Muscle of back (tissue), 11 donors: ENCODE results near the gene PGC. TPM values are rescaled to one million over a fixed set of nuclear protein-coding genes. Genes with fewer than 3 reads are reported as not detected.
A peak's percentile ranks its signal among the peaks of the same experiment; 100 is the strongest.

Experiments
- DNase-seq, 3 donors: peaks; one replicate each; pipeline versions ENCODE4 v3.0.0 to v3.0.0-alpha.2; 2013
- polyA plus RNA-seq, 10 donors: library from polyadenylated mRNA; unstranded; fragments of 120-200 nt; gene quantifications; one replicate each; pipeline ENCODE4 v1.2.1, GENCODE V29; 2013; ENCODE audit not compliant: insufficient read length in 10 of 10

Gene PGC
- polyA plus RNA-seq, 10 donors, result not detected

DNA sequence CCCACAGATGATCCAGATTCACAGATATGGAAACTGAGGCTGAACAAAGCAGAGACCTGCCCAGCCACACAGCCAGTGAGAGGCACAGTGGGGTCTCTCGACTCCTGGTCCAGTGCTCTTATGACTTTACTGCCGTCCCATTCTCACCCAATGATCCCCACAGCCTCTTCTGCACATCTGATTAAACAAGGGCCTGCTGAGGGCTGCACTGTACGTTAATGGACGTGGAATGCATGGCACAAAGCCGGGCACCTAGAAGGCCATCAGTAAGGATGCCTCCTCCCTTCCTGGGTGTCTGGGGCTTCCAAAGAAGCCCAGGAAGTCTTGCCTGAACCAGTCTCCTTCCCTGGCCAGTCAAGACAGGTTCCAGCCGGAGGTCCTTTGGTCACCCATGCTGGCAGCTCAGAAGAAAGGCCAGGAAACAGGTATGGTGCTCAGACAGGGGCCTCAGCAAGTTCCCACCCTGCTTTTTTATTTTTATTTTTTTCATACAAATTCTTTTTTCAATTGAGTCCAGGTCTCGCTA lies 15.6 kb downstream of the PGC start:
- no peak for DNase-seq

DNA sequence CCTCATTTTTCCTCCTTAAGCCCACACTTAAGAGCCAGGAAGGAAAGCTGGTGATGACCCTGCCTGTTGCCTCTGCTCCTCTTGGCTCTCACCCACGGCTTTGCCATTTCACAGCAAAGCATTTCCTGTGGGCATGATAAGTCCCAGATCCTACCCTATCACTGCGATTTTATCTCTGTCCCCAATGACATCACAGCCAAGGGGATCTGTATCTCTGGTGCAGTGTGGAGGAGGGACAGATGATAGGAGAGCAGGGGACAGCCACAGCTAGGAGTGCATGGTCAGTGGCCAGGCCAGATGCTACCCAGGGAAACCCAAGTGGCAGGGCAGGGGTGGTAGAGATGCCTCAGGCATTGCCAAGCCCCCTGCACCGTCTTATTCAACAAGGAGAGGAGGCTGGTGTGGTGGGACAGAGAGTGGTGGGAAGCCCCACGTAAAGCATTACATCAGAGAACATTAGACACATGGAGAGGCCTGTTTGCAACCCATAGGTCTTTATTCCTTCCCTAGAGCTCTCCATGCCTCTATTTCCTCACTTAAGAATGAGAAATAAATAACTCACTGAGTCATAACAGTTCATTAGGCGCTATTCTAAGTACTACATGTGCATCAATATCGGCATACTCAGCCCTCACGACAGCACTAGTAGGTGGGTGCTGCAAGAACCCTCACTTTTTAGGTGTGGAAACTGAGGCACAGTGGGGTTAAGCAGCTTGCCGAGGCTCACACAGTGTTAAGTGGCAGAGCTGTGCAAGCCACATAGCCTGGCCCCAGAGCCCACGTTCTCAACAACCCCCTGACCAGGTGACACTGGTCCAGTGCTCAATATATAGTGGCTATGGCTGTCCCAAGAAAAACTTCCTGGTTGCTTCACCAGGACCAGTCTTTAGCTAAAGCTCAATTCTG lies 16.4 kb downstream of the PGC start:
- no peak for DNase-seq

DNA sequence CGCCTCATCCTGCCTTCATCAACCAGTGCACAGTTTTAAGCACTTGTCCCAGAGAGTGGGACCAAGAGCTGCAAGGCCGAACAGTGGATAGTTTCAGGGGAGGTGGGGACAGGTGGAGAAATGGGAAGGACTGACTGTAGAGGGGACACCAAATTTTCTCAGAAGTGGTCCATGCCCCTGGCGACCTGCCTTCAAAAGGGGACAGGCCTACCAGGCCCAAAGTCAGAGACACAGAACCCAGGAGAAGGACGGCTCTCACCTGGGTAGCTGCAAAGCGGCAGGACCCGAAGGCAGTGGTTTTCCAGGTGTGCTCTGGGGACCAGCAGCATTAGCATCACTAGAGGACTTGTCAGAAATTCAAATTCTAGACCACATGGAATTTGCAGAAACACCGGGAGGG lies 17.6 kb downstream of the PGC start:
- no peak for DNase-seq

DNA sequence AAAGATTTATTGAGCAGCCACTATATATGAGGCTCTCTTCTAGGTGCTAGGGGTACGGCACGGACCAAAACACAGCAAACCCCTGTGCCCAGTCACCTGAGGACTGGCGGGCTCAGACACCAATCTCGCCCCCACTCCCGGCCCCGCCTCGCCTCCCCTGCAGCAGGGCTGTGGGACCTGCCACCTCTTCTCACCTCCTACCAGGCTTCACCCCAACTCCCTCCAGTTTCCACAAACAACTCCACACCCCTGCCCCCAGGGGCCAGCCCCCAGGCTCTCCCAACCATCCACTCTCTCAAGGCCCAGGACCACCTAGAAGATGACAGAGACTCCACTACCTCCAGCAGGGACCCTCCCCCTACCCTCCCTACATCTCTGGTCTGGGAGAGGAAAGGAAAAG lies 18.2 kb downstream of the PGC start:
- no peak for DNase-seq

DNA sequence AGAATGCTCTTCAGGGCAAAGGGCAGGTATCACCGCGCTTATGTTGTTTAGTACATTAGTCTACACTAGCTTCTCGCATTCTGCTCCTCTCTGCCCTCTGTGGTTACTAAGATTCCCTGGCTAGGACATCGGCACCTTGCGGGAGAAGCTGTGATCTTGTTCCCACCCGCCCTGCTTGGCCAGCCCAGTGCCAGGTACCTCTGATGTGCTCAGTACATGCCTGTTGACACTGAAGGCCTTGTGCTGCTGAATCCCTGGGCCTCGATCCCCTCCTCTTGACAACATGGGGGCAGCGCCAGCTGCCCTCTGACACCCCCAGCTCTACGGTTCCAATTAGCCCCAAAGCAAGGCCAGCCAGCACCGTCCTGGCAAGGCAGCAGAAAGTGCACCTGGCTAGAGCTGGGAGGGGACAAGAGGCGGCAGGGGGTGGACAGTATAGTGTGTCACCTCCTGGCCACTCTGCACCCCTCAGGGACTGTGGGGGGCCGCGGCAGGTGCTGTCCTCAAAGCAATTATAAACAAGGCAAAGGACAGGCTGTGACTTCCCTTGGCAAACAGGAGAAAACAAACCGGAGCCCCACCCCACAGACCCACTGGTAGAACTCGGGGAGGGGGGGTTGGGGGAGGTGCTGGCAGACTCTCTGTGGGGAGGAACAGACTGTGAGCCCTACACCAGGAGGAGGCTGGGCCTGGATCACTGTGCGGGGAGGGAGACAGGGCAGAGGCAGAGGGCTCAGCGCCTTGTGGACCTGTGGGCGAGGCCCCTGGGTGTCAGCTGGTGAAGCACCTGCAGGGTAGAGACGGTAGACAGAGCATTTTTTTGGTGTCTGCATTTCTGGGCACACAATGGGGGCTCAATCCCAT lies 18.9 kb downstream of the PGC start:
- DNase-seq, result no peak

DNA sequence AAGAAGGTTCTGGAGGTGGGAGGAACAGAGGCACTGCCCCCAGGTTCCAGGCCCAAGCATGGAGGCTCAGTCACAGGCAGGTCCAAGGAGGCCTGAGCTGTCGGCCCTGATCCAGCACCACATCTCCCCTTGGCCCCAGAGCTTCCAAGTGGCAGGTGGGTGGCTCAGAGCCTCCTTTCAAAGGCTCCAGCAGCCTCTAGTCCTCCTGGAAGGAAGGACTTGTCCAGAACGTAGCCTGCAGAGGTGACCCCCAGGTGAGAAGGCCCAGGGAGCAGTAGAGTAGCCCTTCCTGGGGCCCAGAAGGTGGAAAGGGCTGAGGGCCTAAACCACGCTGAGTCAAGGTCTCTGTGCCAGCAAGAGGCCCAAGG lies 19.5 kb downstream of the PGC start:
- no peak for DNase-seq

DNA sequence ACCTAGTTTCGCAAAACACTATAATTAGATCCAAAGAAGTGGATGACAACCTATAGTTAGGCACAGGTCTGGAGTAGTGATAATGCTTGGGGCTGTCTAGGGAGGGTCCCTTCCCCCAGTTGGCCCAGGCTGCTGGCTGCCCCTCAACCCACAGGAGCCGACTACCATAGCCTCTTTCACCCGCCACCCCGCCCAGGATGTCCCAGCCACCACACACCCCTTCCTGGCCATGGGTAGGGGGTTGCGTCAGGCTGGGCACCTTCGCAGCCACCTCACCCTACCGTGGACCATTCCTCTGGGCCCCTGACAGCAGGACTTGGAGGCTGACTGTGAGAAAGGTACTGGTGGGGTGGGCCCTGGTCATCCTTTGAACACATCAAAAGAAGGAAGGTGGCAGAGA lies 20.3 kb downstream of the PGC start:
- no peak for DNase-seq

DNA sequence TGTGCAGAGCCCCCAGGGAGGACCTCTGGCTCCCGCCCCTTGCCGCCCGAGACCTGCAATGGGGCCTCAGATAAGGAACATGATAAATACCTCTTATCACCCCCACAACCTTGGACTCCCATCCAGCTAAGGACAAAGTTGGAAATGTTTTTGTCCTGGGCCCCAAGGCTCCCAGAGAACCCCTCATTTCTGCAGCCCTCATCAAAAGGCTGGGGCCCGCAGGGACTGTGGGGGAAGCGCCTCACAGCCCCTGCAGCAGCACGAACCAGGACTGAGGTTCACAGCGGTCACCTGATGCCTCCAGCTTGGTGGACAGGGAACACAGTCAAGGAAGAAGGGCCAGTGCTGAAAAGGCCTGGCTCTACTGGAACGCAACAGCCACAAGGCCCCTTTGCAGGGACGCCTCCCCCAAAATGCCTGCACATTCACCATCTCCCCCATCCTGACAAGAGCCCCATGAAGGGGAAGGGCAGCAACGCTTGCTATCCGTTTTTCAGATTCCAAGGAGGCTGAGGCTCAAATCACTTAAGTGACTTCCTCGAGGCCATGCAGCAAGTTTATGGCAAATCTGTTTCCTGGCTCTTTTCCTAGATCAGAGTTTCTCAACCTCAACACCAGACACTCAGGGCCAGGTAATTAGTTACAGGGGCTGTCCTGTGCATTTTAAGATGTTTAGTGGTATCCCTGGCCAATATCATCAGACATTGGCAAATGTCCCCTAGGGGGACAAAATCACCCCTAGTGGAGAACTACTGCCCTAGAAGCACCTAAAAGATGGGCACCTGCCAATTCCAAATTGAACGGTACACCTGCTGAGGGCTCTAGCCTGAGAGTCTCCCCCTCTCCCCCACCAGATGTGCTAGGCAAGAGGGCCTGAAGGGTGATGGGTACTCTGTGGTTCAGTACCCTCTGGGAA lies 22.4 kb downstream of the PGC start:
- no peak for DNase-seq

DNA sequence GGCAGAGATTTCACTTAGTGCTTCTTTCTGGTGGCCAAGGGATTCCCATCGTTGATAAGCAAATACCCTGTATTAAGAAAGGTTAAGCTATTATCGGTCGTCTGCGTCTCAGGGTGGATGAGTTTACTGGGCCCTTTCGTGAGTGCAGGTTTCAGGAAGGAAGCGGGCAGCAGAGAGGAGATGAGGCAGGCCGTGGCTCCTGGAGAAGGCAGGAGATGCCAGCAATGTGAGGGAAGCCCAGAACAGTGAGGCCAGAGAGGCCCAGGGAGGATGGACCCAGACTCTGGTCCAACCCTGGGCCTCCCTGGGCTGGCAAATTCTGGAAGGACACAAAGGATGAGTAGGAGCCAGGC lies 23.0 kb downstream of the PGC start:
- DNase-seq, result no peak

DNA sequence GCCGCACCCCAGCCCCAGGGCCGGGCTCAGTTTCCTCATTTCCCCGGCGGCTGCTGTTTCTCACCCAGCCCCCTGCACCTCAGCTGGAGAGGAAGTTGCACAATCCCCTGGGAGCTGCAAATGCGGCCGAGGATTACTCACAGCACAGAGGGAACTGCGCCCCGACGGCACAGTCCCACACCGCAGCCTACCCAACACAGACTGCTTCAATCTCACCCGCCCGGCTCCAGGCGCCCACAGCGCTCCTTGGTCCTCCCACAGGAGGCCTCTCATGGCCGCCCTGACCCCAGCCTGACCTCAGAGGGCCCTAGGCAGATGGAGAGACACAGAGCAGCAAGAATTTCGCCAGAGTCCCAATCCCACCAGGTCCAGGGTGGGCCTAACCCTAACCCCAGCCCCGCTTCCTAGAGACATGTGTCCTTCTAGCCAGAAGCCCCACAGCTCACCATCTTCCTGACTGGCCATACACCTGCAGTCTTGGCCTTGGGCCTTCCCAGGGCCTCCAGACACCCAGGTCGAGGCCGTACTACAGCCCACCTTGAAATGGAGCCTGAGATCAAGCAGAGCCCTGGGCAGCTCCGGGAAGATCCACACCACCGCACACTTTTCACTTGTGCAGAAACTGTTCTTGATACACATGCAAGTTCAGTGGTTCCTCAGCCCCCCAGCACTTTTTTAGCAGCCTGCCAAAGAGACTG lies 23.5 kb downstream of the PGC start:
- peak in 2 of 3 donors; percentile 67 to 74 for DNase-seq

DNA sequence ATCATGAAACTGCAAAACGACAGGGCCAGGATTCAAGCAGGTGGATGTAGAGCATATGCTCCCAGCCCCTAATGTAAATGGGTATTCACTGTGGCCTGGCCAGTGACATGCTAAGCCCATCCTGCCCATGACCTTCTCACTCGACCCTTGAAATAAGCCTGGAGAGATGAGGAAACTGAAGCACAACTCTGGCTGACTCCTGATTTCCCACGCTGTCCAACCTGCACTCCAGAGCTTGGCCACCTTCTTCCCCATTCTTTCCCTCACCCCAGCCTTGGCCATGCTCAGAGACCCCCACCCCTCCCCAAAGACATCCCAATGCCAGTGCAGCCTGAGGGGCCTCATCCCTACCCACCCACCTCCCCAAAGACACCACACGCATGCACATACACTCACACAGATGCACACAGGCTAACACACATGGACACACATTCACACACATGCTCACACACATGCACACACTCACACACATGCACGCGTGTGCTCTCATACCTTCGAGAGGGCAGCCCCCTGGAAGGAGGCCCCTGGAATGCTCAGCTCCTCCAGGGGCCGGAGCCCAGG lies 24.1 kb downstream of the PGC start:
- no peak for DNase-seq

DNA sequence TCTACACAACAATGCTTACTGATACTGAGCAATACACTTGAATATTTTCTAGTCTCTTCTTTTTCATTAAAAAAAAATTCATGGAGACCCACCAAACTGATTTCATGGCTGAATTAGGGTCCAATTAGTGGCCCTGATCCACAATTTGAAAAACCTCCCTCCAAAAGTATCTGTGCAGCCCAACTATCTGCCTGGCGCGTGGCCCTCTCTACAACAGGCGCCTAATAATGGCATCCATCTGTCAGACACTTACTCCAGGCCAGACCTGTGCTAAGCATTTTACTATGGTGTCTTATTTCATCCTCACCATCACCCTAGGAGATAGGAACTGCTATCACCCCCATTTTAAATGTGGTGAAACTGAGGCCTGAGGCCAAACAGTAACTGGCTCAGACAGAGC lies 25.8 kb downstream of the PGC start:
- DNase-seq, result no peak

DNA sequence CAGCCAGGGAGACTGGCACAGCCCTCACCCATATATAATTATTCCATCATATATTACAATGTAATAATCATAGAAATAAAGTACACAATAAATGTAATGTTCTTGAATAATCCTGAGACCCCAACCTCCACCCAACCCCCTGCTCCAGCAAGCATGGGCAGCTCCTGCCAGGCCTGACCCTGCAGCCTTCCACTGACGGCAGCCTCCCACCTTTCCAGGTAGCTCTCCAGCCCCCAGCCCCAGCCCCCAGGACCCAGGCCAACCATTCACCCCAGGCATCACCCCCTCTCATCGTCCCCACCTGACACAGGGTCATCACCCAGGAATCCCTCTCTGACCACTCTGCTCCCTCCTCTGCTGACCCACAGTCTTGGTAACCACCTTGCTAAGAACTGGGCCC lies 26.4 kb downstream of the PGC start:
- no peak for DNase-seq

DNA sequence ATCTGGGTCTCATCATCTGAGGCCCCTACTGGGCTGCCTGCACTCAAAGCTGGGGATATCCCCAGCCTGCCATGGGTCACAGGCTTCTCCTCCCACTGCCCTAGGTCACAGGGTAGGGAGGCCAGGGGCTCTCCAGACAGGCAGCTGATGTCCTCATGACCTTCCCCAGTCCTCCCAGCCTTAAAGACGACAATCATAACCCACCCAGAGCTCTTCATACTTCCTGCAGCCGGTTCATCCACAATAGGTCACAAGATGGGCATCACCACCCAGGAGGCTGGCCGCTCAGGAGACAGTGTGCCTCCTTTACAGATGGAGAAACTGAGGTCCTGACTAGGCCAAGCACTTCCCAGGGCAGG lies 27.0 kb downstream of the PGC start:
- no peak for DNase-seq

DNA sequence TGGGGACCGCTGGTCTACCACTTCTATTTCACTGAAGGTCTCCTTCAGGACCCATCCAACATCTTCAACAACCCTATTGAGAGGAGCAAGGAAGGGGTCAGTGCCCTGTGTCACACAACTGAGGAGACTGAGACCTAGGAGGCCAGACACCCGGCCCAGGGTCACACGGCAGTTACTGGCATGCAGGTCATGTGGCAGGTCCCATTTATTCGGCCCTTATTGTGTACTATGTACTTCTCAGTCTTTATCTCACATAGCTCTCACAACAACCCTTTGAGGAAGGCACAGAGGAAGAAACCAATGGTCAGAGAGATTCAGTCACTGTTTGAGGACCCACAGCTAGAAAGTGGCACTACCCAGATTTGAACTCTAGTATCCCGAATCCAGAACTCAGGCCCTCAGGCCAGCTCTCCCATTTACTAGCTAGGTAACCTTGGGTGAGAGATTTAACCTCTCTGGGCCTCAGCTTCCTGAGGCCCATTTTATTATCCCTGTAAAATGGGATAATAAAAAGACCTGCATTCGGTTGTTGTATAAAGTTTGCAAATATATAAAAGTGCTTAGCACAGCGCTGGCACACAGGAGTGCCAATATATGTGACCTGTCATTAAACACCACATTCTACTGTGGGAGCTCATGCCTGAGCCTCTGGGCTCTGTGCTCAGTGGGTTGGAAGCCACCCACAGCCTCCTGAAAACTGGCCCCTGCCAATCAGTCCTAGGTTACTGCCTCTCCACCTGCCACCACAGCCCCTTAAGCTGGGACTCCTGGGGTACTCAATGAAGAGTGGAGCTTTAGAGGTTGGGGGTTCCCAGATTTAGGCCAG lies 27.5 kb downstream of the PGC start:
- DNase-seq, result no peak

DNA sequence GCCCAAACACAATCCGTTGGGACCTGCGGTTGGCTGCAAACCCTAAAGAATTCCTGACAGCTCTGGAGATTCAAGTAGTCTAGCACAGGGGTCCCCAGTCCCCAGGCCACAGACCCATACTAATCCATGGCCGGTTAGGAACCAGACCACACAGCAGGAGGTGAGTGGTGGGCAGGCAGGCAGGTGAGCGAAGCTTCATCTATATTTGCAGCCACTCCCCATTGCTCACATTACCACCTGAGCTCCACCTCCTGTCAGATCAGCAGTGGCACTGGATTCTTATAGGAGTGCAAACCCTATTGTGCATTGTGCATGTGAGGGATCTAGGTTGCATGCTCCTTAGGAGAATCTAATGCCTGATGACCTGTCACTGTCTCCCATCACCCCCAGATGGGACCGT lies 28.4 kb downstream of the PGC start:
- no peak for DNase-seq

DNA sequence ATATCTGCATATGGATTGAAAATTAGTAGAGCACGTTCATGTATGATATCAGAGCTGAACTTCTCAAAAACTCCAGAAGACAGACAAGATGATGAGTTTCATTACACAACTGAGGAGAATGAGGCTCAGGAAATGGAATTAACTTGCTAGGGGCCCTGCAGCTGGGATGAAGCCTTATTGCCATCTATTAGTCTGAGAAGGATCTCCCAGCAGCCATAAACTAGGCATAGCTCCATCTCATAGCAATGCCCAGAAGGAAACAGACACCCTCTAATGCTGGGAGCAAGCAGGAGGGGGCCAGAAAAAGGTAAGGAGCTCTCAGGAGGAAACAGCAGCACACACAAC lies 29.8 kb downstream of the PGC start:
- DNase-seq, result no peak

DNA sequence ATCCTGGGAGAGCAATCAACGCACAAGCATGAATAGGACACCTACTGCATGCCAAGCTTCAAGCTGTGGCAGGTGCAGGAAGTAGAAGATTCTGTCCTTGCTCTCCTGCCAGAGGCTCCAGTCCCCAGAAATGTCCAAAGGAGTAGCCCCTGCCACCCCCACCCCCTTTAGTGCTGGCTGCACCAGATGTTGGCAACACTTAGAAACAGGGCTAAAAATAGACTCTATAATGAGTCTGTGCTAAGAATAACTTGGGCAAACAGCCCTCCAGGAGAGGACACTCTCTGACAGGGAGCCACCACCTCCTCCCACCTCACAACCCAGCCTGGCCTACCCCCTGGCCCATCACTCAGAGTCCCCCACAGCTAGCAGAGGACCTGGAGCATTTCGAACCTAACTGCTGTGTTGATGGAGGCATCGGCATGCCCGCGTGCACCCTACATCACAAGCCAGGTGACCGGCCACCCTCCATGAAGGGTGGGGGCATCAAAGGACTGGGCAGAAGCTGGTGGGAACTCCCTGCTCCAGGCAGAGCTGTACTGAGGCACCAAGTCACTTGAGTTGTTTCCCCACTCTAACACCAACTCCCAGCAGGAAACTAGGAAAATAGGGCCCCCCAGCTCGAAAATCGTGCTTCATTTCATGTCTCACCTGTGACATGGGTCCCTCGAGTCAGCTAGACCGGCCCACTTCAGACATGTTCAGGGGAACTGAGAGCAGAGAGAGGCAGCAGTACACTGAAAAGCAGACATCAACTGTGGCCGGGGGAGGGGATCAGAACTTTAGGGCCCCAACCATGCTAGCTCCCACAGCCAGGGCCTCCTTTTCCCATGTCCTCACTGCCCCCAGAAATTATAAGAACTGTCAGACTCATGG lies 30.4 kb downstream of the PGC start:
- DNase-seq, result peak in 1 of 3 donors; percentile 37
